ENCODE results near the gene TFRC.
A peak's percentile ranks its signal among the peaks of the same experiment; 100 is the strongest.
"Not testable (repeated sequence)": the region's sequence is repeated elsewhere in the genome, so short reads cannot be mapped to it uniquely, and the experiment has no call there.

The TFRC gene

GRCh38 chr3:196047391-196048030, 34.4 kb downstream of the TFRC start:
- in situ Hi-C loops (cut with HindIII; ENCODE audit: low sequenced_read_pairs): no loop called here
- H3K4me3 ChIP-seq (ENCODE audit: low read depth, low read length): no peak overlapping the region
- no peak for TF ChIP-seq CTCF (IDR thresholded peaks at IDR 0.05; ENCODE audit: low read depth, low read length, missing control alignments)
- DNase-seq (ENCODE audit: low read depth): no peak

GRCh38 chr3:196044513-196044912, 37.4 kb downstream of the TFRC start:
- no peak overlapping the region for H3K4me3 ChIP-seq (ENCODE audit: low read depth, low read length)
- no peak for TF ChIP-seq CTCF (IDR thresholded peaks at IDR 0.05; ENCODE audit: low read depth, low read length, missing control alignments)
- in situ Hi-C loops (cut with HindIII; ENCODE audit: low sequenced_read_pairs): no loop called here
- DNase-seq (ENCODE audit: low read depth): no peak

GRCh38 chr3:196042673-196043072, 39.2 kb downstream of the TFRC start:
- no peak overlapping the region for H3K4me3 ChIP-seq (ENCODE audit: low read depth, low read length)
- no peak for DNase-seq (ENCODE audit: low read depth)
- in situ Hi-C loops (cut with HindIII; ENCODE audit: low sequenced_read_pairs): no loop called here
- TF ChIP-seq CTCF (IDR thresholded peaks at IDR 0.05; ENCODE audit: low read depth, low read length, missing control alignments): no peak

GRCh38 chr3:196039359-196039758, 42.5 kb downstream of the TFRC start:
- no peak for TF ChIP-seq CTCF (IDR thresholded peaks at IDR 0.05; ENCODE audit: low read depth, low read length, missing control alignments)
- no peak for DNase-seq (ENCODE audit: low read depth)
- in situ Hi-C loops (cut with HindIII; ENCODE audit: low sequenced_read_pairs): no loop called here
- no peak overlapping the region for H3K4me3 ChIP-seq (ENCODE audit: low read depth, low read length)

- H3K4me3 ChIP-seq (ENCODE audit: low read depth, low read length); DNase-seq (ENCODE audit: low read depth); in situ Hi-C loops (cut with HindIII; ENCODE audit: low sequenced_read_pairs): not testable (repeated sequence)
- peak; percentile 33 for TF ChIP-seq CTCF (IDR thresholded peaks at IDR 0.05; ENCODE audit: low read depth, low read length, missing control alignments)
These were observed 55.8 kb downstream of the TFRC start for GRCh38 chr3:196026059-196026458.

GRCh38 chr3:196024968-196025367, 56.9 kb downstream of the TFRC start:
- no peak for DNase-seq (ENCODE audit: low read depth)
- no peak overlapping the region for H3K4me3 ChIP-seq (ENCODE audit: low read depth, low read length)
- in situ Hi-C loops (cut with HindIII; ENCODE audit: low sequenced_read_pairs): no loop called here
- no peak for TF ChIP-seq CTCF (IDR thresholded peaks at IDR 0.05; ENCODE audit: low read depth, low read length, missing control alignments)

Data from astrocyte of the cerebellum (primary cell).